Neutrophil (primary cell): Measurements from ENCODE around the gene FAM89A.
"Not testable (repeated sequence)": the region's sequence is repeated elsewhere in the genome, so short reads cannot be mapped to it uniquely, and the experiment has no call there.

Source experiments
- H3K27ac ChIP-seq: fragments of 200-600 bp; sonication (generic); 2 replicates; pipeline ENCODE4 v1.5.1; 2016; ENCODE audit warnings: mild to moderate bottlenecking, moderate library complexity
- H3K27me3 ChIP-seq: fragments of 200-600 bp; sonication (generic); 2 replicates; pipeline ENCODE4 v1.6.0; 2016; ENCODE audit warnings: mild to moderate bottlenecking
- H3K36me3 ChIP-seq: fragments of 200-600 bp; sonication (generic); 2 replicates; pipeline ENCODE4 v1.5.1; 2017
- H3K4me1 ChIP-seq, 2 experiments: fragments of 200-600 bp in 1 of 2; sonication (generic) in 1 of 2; 1 replicate in 1 of 2; 2 replicates in 1 of 2; pipeline versions ENCODE4 v1.5.1 to v1.6.1; 2013 to 2016; ENCODE audit warnings: low read depth in 1 of 2, low read length in 1 of 2, mild to moderate bottlenecking in 1 of 2, moderate library complexity in 1 of 2; ENCODE audit not compliant: control insufficient read depth in 1 of 2, insufficient read depth in 1 of 2
- H3K4me3 ChIP-seq, 2 experiments: fragments of 200-600 bp in 1 of 2; sonication (generic) in 1 of 2; 1 replicate in 1 of 2; 2 replicates in 1 of 2; pipeline ENCODE4 v1.5.1; 2013 to 2016; ENCODE audit warnings: low read depth in 1 of 2, low read length in 1 of 2, mild to moderate bottlenecking in 1 of 2, moderate library complexity in 1 of 2
- H3K9me3 ChIP-seq: fragments of 200-600 bp; sonication (generic); 2 replicates; pipeline ENCODE4 v1.5.1; 2016
- CTCF ChIP-seq: fragments of 200-600 bp; sonication (generic); IDR thresholded peaks from 2 replicates; pipeline ENCODE4 v1.5.1; 2016; ENCODE audit warnings: antibody characterized with exemption

Gene FAM89A

GRCh38 chr1:231032963-231033362 lies 7.1 kb downstream of the FAM89A start:
- peaks cover 53% of the 10 kb centered on the region for H3K27me3 ChIP-seq
- no peak for TF ChIP-seq CTCF
- peaks cover 14 to 18% of the 10 kb centered on the region in 2 experiments for H3K4me1 ChIP-seq
- H3K27ac ChIP-seq: no peak overlapping the region
- no peaks in the 10 kb centered on the region for H3K36me3 ChIP-seq
- H3K4me3 ChIP-seq: no peak overlapping the region
- H3K9me3 ChIP-seq: no peaks in the 10 kb centered on the region

DNA sequence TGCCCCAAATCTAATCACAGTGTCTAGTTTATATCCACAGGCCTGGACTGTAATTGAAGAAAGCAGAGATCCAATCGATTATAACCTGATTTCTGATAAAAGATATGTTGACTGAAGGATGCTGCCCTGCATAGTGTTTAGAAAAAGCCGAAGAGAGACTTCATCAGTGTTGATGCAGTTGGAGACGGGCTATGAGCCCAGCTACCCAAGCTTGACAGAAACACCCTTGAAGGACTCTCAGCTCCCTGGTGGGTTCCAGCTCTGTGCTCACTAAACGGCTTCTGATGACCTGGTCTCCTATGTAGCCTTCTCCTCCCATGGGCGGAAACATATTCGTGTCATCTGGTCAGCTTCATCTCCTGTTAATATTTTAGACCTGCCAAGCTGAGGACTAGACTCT lies 10.2 kb downstream of the FAM89A start:
- H3K9me3 ChIP-seq: no peaks in the 10 kb centered on the region
- no peaks in the 10 kb centered on the region for H3K36me3 ChIP-seq
- H3K4me1 ChIP-seq: peaks cover 4 to 5% of the 10 kb centered on the region in 2 experiments
- H3K27ac ChIP-seq: no peak overlapping the region
- H3K27me3 ChIP-seq: peaks cover 39% of the 10 kb centered on the region
- TF ChIP-seq CTCF: no peak
- H3K4me3 ChIP-seq: no peak overlapping the region

GRCh38 chr1:231029247-231029646 lies 10.8 kb downstream of the FAM89A start:
- H3K27me3 ChIP-seq: peaks cover 38% of the 10 kb centered on the region
- not testable (repeated sequence) for H3K36me3 ChIP-seq, H3K4me1 ChIP-seq, H3K4me3 ChIP-seq, H3K9me3 ChIP-seq, H3K27ac ChIP-seq

- H3K27ac ChIP-seq: no peak overlapping the region
- no peak overlapping the region for H3K4me3 ChIP-seq
- no peaks in the 10 kb centered on the region for H3K9me3 ChIP-seq
- H3K4me1 ChIP-seq: peaks cover 4 to 5% of the 10 kb centered on the region in 2 experiments
- peaks cover 35% of the 10 kb centered on the region for H3K27me3 ChIP-seq
- no peaks in the 10 kb centered on the region for H3K36me3 ChIP-seq
- no peak for TF ChIP-seq CTCF
Observed at GRCh38 chr1:231028682-231029081, 11.4 kb downstream of the FAM89A start.

- H3K4me3 ChIP-seq: no peak overlapping the region
- peaks cover 29% of the 10 kb centered on the region for H3K27me3 ChIP-seq
- no peak for TF ChIP-seq CTCF
- H3K27ac ChIP-seq: no peak overlapping the region
- H3K9me3 ChIP-seq: no peaks in the 10 kb centered on the region
- peaks cover 4 to 5% of the 10 kb centered on the region in 2 experiments for H3K4me1 ChIP-seq
- no peaks in the 10 kb centered on the region for H3K36me3 ChIP-seq
Observed at GRCh38 chr1:231027971-231028370, 12.1 kb downstream of the FAM89A start.

DNA sequence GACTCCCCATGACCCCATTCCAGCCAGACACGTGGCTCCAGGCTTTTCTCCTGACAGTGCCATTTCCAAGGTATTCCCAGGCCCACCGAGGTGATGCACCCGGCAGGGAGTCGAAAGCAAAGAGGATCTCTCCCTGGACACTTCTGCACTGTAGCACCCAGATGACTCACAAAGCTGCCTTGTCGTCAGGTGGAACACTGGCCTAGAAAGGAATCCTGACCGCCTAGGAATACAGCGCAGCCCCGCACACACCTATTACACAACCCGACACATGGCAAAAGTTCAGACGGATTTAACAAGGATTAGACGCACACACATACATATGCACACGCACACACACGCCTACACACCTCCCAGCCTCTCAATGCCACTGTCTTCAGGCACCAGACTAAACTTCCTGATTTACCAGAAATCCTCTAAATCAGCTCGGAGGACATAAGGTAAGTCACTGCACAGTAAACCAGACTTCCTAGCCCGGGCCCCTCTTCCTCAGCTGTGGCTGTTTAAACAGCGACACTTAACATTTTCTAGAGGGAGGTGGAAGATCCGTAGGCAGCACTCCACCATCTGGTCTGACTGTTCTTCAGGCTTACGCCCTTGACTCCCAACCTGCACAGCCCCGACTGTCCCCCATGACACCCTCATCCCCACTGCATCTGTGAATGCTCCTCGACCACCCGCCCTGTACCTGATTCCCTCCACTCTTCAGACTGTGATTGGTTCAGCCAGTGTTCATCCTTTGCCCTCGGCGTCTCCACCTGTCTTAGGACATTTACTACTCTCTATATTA lies 12.7 kb downstream of the FAM89A start:
- Histone ChIP-seq H3K27me3 (peaks cover 24% of the 10 kb centered on the region), H3K4me1 (peaks cover 4 to 5% of the 10 kb centered on the region in 2 experiments), H3K36me3 (no peaks in the 10 kb centered on the region), H3K27ac (no peak overlapping the region), H3K9me3 (no peaks in the 10 kb centered on the region), H3K4me3 (no peak overlapping the region)
- no peak for TF ChIP-seq CTCF
